ENCODE results near the gene CDKL1. TPM values are rescaled to one million over a fixed set of nuclear protein-coding genes. Genes with fewer than 3 reads are reported as not detected.

CDKL1 gene
- polyA plus RNA-seq, 1 donor (not counting 4 experiments of a cell fraction or from before 2014, with no cell fraction given), result 4.7 TPM

GRCh38 chr14:50340045-50340444 lies 56.6 kb downstream of the CDKL1 start:
- FAIRE-seq, result no peak
- Histone ChIP-seq H3K9me1 (ENCODE audit: control insufficient read depth, extremely low read depth, insufficient read depth, low read length) (peaks cover 2% of the 10 kb centered on the region), H3K36me3 (ENCODE audit: control insufficient read depth in 2 of 2, extremely low read depth in 1 of 2, insufficient read depth in 2 of 2, low read length in 2 of 2) (no peaks in the 10 kb centered on the region), H3K27me3 (ENCODE audit: control insufficient read depth, extremely low read depth, insufficient read depth, low read length) (no peaks in the 10 kb centered on the region), H3K9ac (ENCODE audit: control insufficient read depth, extremely low read depth, insufficient read depth, low read length) (no peak overlapping the region), H3K9me3 (ENCODE audit: control insufficient read depth, low read depth, low read length) (no peaks in the 10 kb centered on the region), H4K20me1 (ENCODE audit: control insufficient read depth, extremely low read depth, insufficient read depth, low read length) (no peaks in the 10 kb centered on the region), H3K4me2 (ENCODE audit: control insufficient read depth, extremely low read depth, insufficient read depth, low read depth, low read length) (no peak overlapping the region), H2AFZ (ENCODE audit: control insufficient read depth, low read length) (no peak overlapping the region), H3K4me1 (ENCODE audit: control insufficient read depth, extremely low read depth, insufficient read depth, low read length) (peaks cover 29% of the 10 kb centered on the region), H3K79me2 (ENCODE audit: control insufficient read depth, insufficient read depth, low read length) (no peaks in the 10 kb centered on the region), H3K27ac (ENCODE audit: control insufficient read depth, insufficient read depth, low read length) (no peak overlapping the region), H3K4me3 (ENCODE audit: control insufficient read depth in 2 of 3, extremely low read depth in 1 of 3, insufficient read depth in 2 of 3, low read depth in 1 of 3, low read length in 3 of 3) (no peak overlapping the region)
- TF ChIP-seq, protein P1, sequence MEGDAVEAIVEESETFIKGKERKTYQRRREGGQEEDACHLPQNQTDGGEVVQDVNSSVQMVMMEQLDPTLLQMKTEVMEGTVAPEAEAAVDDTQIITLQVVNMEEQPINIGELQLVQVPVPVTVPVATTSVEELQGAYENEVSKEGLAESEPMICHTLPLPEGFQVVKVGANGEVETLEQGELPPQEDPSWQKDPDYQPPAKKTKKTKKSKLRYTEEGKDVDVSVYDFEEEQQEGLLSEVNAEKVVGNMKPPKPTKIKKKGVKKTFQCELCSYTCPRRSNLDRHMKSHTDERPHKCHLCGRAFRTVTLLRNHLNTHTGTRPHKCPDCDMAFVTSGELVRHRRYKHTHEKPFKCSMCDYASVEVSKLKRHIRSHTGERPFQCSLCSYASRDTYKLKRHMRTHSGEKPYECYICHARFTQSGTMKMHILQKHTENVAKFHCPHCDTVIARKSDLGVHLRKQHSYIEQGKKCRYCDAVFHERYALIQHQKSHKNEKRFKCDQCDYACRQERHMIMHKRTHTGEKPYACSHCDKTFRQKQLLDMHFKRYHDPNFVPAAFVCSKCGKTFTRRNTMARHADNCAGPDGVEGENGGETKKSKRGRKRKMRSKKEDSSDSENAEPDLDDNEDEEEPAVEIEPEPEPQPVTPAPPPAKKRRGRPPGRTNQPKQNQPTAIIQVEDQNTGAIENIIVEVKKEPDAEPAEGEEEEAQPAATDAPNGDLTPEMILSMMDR (optimal IDR thresholded peaks at IDR 0.05 in 1 of 3, IDR thresholded peaks at IDR 0.05 in 1 of 3, conservative IDR thresholded peaks at IDR 0.05 in 1 of 3; ENCODE audit: extremely low read depth in 1 of 3, insufficient read depth in 2 of 3, low read length in 3 of 3), result no peak
- TF ChIP-seq EZH2 (IDR thresholded peaks at IDR 0.05; ENCODE audit: low read length), result no peak
- DNase-seq (ENCODE audit: low read depth, low spot score), result no peak
- dilution Hi-C loops (cut with MboI; ENCODE audit: extremely low pct_ligation_motif_present, low sequenced_read_pairs), result no loop called here

- Histone ChIP-seq H3K36me3 (ENCODE audit: control insufficient read depth in 2 of 2, extremely low read depth in 1 of 2, insufficient read depth in 2 of 2, low read length in 2 of 2) (no peaks in the 10 kb centered on the region), H2AFZ (ENCODE audit: control insufficient read depth, low read length) (no peak overlapping the region), H3K4me3 (ENCODE audit: control insufficient read depth in 2 of 3, extremely low read depth in 1 of 3, insufficient read depth in 2 of 3, low read depth in 1 of 3, low read length in 3 of 3) (no peak overlapping the region), H3K27ac (ENCODE audit: control insufficient read depth, insufficient read depth, low read length) (no peak overlapping the region), H4K20me1 (ENCODE audit: control insufficient read depth, extremely low read depth, insufficient read depth, low read length) (no peaks in the 10 kb centered on the region), H3K9ac (ENCODE audit: control insufficient read depth, extremely low read depth, insufficient read depth, low read length) (no peak overlapping the region), H3K9me3 (ENCODE audit: control insufficient read depth, low read depth, low read length) (no peaks in the 10 kb centered on the region), H3K4me1 (ENCODE audit: control insufficient read depth, extremely low read depth, insufficient read depth, low read length) (peaks cover 28% of the 10 kb centered on the region), H3K9me1 (ENCODE audit: control insufficient read depth, extremely low read depth, insufficient read depth, low read length) (peaks cover 2% of the 10 kb centered on the region), H3K27me3 (ENCODE audit: control insufficient read depth, extremely low read depth, insufficient read depth, low read length) (no peaks in the 10 kb centered on the region), H3K79me2 (ENCODE audit: control insufficient read depth, insufficient read depth, low read length) (no peaks in the 10 kb centered on the region), H3K4me2 (ENCODE audit: control insufficient read depth, extremely low read depth, insufficient read depth, low read depth, low read length) (no peak overlapping the region)
- dilution Hi-C loops (cut with MboI; ENCODE audit: extremely low pct_ligation_motif_present, low sequenced_read_pairs), result no loop called here
- FAIRE-seq (no peak), DNase-seq (ENCODE audit: low read depth, low spot score) (no peak)
- TF ChIP-seq EZH2 (IDR thresholded peaks at IDR 0.05; ENCODE audit: low read length), result no peak
- TF ChIP-seq, protein P1 (optimal IDR thresholded peaks at IDR 0.05 in 1 of 3, IDR thresholded peaks at IDR 0.05 in 1 of 3, conservative IDR thresholded peaks at IDR 0.05 in 1 of 3; ENCODE audit: extremely low read depth in 1 of 3, insufficient read depth in 2 of 3, low read length in 3 of 3), result no peak
These were observed 57.4 kb downstream of the CDKL1 start for GRCh38 chr14:50339178-50339804.

Measured in keratinocyte (primary cell).